Lower leg skin (tissue), 4 donors: ENCODE data around the gene DAD1. TPM values are rescaled to one million over a fixed set of nuclear protein-coding genes. Genes with fewer than 3 reads are reported as not detected.

Experiments
- DNase-seq, 2 donors: peaks; one replicate each; pipeline ENCODE4 v3.0.0-alpha.2; 2019; ENCODE audit warnings: low spot score in 2 of 2
- H3K4me3 ChIP-seq: fragments of 200-600 bp; sonication (generic); 2 replicates; pipeline ENCODE4 v1.5.1; 2017; ENCODE audit warnings: mild to moderate bottlenecking, low read depth; ENCODE audit not compliant: poor library complexity, severe bottlenecking
- CTCF ChIP-seq, 3 donors: fragments of 450-650 bp; IDR thresholded peaks; one replicate each; pipeline ENCODE4 v1.5.1; 2016; ENCODE audit warnings: antibody characterized with exemption in 3 of 3, mild to moderate bottlenecking in 3 of 3, moderate library complexity in 2 of 3
- POLR2A ChIP-seq, 2 donors: fragments of 450-650 bp; IDR thresholded peaks; one replicate each; pipeline ENCODE4 v1.6.1; 2016 to 2017; ENCODE audit warnings: antibody characterized with exemption in 2 of 2, mild to moderate bottlenecking in 1 of 2, moderate library complexity in 1 of 2
- WGBS, 2 donors: methylation state at CpG; one replicate each; pipeline ENCODE4 v1.1.5; 2018; 5-methylcytosine and 5-hydroxymethylcytosine counted together
- intact Hi-C: fragments of 100-400 bp; cut with DNase I; formaldehyde crosslinking; loops from one replicate; pipeline ENCODE4 v1.15.0; 2023; ENCODE audit warnings: low total_unique reads
- total RNA-seq, 4 donors: library from RNA; depleted of rRNA; stranded (reverse); fragments of >200 nt; gene quantifications; one replicate each; pipeline ENCODE4 v1.1.0, GENCODE V29; 2016

Gene DAD1
- total RNA-seq, 4 donors from 2014 or later: 103 to 131 (median 124) TPM

- TF ChIP-seq POLR2A (IDR thresholded peaks at IDR 0.05) (no peak), CTCF (IDR thresholded peaks at IDR 0.05) (no peak)
- 59 to 70% methylated on average over 4 of the region's 4 CpGs for WGBS, 2 donors
- intact Hi-C loops: no loop called here
- no peak for DNase-seq
- no peak overlapping the region for H3K4me3 ChIP-seq
Measured at GRCh38 chr14:22521449-22522239, 67.4 kb downstream of the DAD1 start.

GRCh38 chr14:22520796-22521195 lies 68.2 kb downstream of the DAD1 start:
- TF ChIP-seq POLR2A (IDR thresholded peaks at IDR 0.05) (no peak), CTCF (IDR thresholded peaks at IDR 0.05) (no peak)
- 67 to 68% methylated on average over 5 of the region's 5 CpGs for WGBS, 2 donors
- H3K4me3 ChIP-seq: no peak overlapping the region
- no peak for DNase-seq
- intact Hi-C loops: no loop called here

- TF ChIP-seq CTCF (IDR thresholded peaks at IDR 0.05): no peak
- no peak for TF ChIP-seq POLR2A (IDR thresholded peaks at IDR 0.05)
- no peak for DNase-seq
- 45 to 48% methylated on average over 6 of the region's 6 CpGs for WGBS, 2 donors
- H3K4me3 ChIP-seq: no peak overlapping the region
- intact Hi-C loops: no loop called here
Measured at GRCh38 chr14:22519877-22520685, 68.9 kb downstream of the DAD1 start.

GRCh38 chr14:22518073-22518472 lies 71.0 kb downstream of the DAD1 start:
- DNase-seq: no peak
- no peak overlapping the region for H3K4me3 ChIP-seq
- 43 to 44% methylated on average over 2 of the region's 2 CpGs for WGBS, 2 donors
- TF ChIP-seq CTCF (IDR thresholded peaks at IDR 0.05) (no peak), POLR2A (IDR thresholded peaks at IDR 0.05) (no peak)
- intact Hi-C loops: no loop called here

GRCh38 chr14:22517117-22517720 lies 71.8 kb downstream of the DAD1 start:
- H3K4me3 ChIP-seq: no peak overlapping the region
- intact Hi-C loops: no loop called here
- WGBS, 2 donors: 64 to 66% methylated on average over 7 of the region's 7 CpGs
- TF ChIP-seq CTCF (IDR thresholded peaks at IDR 0.05) (no peak), POLR2A (IDR thresholded peaks at IDR 0.05) (no peak)
- no peak for DNase-seq
